D341Med (cell line): Measurements from ENCODE around the gene GJB3.
"Not testable (repeated sequence)": the region's sequence is repeated elsewhere in the genome, so short reads cannot be mapped to it uniquely, and the experiment has no call there.

Experiments
- DNase-seq: peaks from one replicate; pipeline ENCODE4 v3.0.0; 2012; ENCODE audit warnings: low spot score

The GJB3 gene

GRCh38 chr1:34761176-34761761 lies 19.7 kb upstream of the GJB3 start:
- DNase-seq: no peak

GRCh38 chr1:34761776-34762307 lies 19.2 kb upstream of the GJB3 start:
- DNase-seq: no peak

GRCh38 chr1:34762474-34763141 lies 18.4 kb upstream of the GJB3 start:
- DNase-seq: no peak

GRCh38 chr1:34763142-34763781 lies 17.8 kb upstream of the GJB3 start:
- no peak for DNase-seq

- no peak for DNase-seq
Measured at GRCh38 chr1:34768856-34769255, 12.2 kb upstream of the GJB3 start.

GRCh38 chr1:34770891-34771504 lies 10.0 kb upstream of the GJB3 start:
- no peak for DNase-seq

- DNase-seq: no peak
Measured at GRCh38 chr1:34771573-34772371, 9.2 kb upstream of the GJB3 start.

GRCh38 chr1:34773114-34773513 lies 7.9 kb upstream of the GJB3 start:
- DNase-seq: not testable (repeated sequence)

- DNase-seq: no peak
Measured at GRCh38 chr1:34774957-34775356, 6.1 kb upstream of the GJB3 start.

- DNase-seq: no peak
Measured at GRCh38 chr1:34776911-34777310, 4.1 kb upstream of the GJB3 start.

- DNase-seq: no peak
Measured at GRCh38 chr1:34777519-34778321, 3.3 kb upstream of the GJB3 start.

- DNase-seq: no peak
Measured at GRCh38 chr1:34778381-34778780, 2.6 kb upstream of the GJB3 start.

- no peak for DNase-seq
Measured at GRCh38 chr1:34779005-34779404, 2.0 kb upstream of the GJB3 start.

- DNase-seq: no peak
Measured at GRCh38 chr1:34779526-34779925, 1.5 kb upstream of the GJB3 start.

GRCh38 chr1:34779962-34780361 lies 1.1 kb upstream of the GJB3 start:
- no peak for DNase-seq

GRCh38 chr1:34780528-34780927 lies 486 bp upstream of the GJB3 start:
- DNase-seq: no peak

- no peak for DNase-seq
Measured at GRCh38 chr1:34781844-34782391, 904 bp downstream of the GJB3 start.

- DNase-seq: no peak
Measured at GRCh38 chr1:34784751-34785221, 3.8 kb downstream of the GJB3 start.

GRCh38 chr1:34785231-34785874 lies 4.3 kb downstream of the GJB3 start:
- DNase-seq: no peak

GRCh38 chr1:34785875-34786470 lies 5.0 kb downstream of the GJB3 start:
- DNase-seq: no peak
